Fibroblast of skin of left biceps (primary cell): ENCODE measurements around the gene PGC.
A peak's percentile ranks its signal among the peaks of the same experiment; 100 is the strongest.

Experiments
- DNase-seq, 2 experiments: peaks; one replicate each; pipeline ENCODE4 v3.0.0-alpha.2; 2013; ENCODE audit warnings: low read depth in 2 of 2

The PGC gene

DNA sequence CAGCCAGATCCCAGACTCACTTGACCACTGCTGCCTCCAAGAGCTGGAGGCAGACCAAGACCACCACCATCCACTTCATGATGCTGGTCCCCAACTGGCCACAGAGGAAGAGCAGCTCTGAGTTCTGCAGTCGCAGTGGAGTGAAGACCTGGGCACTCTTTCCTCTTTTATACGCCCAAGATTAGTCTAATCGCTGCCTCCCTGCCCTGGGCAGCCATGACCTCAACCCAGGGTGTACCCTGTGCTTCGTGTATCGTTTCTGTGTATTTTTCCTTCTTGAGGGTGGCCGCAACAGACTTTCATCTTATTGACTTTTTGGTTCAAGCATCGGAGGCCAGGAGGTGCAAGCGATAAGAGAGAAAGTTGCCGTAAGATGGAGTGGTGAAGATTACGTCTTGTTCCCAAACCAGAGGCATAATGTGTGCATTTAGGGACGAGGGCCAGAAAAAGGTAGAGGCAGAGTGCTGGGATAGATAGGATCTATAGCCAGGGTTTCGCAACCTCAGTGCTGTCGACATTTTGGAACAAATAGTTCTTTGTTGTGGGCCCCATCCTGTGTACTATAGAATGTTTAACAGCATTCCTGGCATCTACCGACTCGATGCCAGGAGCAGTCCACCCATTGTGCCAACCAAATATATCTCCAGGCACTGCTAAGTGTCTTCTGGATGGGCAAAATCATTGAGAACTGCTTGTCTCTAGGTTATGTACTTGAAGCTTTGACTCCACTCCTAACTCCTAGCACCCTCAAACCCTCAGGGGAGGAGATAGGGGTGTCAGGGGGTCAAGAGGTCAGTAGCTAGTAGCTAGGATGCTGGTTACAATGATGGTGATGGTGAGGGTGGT is at the start of gene PGC:
TSS of gene PGC (minus strand) at position 142 of the 846 bp plus-strand sequence. CDS start at position 79, 63 bp downstream.
- DNase-seq = no peak

DNA sequence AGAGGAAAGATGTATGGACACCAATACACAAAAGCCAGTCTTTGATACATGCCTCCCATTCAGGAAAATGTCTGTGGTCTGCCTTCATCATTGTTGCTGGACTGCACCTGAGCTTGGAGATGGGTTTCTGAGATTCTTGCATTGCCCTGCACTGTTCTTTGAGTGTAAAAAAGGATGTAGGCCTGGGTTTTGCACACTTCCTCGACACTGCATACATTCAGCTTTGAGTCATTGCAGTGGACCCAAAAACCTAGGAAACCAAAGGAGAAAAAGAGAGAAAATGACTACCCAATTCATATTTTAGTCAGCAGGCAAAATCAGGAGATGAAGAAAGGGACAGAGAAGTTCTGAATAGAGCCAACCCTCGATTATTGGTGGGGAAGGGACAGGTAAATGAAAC is 49.3 kb upstream of the PGC start:
- DNase-seq = no peak

DNA sequence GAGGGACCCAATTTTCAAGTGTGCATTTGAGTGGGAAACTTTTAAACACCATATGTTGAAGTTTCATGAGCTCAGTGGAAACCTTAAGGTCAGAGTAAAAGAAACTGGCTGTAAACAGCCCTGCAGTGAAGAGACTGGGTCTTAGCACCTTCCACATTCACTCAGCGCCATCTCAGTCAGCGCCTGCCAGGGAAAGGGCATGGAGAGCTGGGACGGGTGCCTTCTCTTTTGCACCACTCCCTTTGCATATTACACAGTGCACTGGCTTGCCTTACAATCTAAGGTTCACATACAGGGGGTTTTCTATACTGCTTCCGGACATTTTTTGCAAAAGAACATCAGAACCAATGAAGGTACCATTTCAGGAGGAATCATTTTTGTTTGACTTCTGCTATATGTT is 44.8 kb upstream of the PGC start:
- DNase-seq = no peak

DNA sequence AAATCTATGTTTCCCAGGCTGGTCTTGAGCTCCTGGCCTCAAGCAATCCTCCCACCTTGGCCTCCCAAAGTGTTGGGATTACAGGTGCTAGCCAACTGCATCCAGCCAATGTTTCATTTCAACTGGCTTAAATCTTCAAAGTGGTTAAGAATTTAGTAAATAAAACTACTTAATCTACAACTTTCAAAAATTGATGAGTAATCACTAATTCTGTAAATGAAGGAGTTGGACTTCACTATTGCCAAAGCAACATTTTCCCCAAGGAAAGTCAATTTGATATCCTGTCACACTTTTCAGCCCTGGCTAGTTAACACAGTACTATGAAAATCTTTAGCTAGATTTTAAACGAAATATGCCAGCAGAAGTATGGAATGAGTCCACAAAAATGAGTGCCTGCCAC is 44.1 kb upstream of the PGC start:
- DNase-seq = no peak

DNA sequence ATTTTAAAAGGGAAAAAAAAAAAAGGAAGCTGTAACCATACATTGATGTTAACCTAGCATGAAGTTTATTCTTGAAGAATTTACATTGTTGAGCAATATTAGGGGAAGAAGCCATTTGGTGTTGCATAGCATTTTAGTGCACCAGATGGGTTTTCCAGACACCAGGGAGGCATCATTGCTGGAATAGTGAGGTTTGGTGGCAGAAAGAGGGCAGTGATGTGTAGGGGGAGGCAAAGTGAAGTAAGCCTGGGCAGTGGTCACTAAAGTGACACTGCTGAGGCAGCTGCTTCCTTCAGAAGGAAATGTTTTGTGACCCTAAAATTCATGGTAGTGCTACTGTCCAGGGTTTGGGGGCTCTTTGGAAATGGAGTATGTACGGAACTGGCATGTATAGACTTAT is 42.8 kb upstream of the PGC start:
- no peak for DNase-seq

DNA sequence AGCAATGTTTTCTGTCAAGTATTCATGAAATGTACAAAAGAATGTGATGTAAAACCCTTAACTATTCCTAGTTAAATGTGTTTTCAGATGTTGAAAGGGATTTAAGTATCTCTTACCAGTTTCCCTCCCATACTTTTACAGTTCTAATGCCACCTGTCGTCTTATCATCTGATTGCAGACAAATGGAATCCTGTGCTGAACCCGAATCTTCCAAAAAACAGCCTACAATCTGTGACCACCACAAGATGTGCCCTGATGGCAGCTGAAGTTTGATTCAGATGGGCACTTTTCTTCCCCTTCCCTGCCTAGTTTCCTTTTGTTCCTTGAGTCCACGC is 42.2 kb upstream of the PGC start:
- DNase-seq = no peak

DNA sequence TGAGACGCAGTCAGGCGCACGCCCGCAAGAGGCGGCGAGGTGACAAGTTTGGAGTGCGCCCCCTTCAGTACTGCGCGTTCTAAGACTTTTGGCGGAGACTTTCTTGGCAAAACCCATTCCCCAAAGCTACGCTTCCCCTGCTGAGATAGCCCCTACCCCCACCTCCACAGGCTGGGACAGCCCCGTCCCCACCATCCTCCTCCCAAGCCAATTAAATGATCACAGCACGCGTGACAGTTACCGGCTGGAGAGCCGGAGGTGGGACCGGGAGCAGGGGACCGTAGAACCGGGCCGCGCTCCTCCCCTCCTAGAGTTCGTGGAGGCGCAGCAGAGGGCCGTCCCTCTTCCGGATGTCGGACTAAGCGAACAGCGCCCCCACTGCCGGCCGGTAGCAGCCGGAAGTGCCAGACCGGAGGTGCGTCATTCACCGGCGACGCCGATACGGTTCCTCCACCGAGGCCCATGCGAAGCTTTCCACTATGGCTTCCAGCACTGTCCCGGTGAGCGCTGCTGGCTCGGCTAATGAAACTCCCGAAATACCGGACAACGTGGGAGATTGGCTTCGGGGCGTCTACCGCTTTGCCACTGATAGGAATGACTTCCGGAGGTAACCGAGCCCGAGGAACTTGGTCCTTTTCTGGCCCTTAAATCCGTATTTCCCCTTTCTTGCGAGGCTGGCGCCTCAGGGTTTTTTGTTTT is 40.2 kb upstream of the PGC start, which contains the start of gene TOMM6:
TSS of gene TOMM6 (plus strand) at position 476 of the 699 bp plus-strand sequence. CDS start at position 480, 4 bp downstream.
- peak; percentile 79 to 82 for DNase-seq

DNA sequence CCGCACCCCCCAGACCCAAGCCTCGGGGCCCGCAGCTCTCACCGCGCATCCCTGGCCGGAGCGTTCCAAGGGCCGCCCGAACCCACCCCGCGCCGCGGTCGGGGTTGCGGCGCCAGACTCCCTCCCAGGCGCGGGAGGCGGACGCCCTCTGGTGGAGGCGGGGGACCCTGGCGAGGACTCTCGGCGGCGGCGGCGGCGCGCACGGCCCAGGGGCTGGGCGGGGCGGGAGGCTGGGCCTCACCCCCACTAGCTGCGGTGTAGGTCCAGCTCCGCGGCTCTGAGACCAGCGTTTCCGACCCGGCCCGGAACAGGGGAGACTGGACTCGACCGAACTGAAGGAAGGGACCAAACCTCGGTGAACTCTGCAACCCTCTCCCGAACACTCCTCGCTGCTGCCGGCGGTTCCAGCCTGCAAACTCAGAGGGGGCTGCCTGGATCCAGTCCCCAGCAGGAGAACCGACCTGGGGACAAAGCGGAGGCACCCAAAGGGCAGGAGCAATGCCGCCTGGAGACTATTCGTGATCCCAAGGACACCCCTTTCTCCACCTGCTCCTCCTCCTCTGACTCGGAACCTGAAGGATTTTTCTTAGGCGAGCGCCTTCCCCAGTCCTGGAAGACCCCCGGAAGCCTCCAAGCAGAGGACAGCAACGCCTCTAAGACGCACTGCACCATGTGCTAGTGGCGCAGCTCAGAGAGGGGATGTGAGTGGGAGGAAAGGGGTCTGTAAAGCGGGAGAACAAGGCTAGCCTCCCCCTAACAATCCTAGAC is 39.4 kb upstream of the PGC start:
- DNase-seq = peak; percentile 38 to 40

DNA sequence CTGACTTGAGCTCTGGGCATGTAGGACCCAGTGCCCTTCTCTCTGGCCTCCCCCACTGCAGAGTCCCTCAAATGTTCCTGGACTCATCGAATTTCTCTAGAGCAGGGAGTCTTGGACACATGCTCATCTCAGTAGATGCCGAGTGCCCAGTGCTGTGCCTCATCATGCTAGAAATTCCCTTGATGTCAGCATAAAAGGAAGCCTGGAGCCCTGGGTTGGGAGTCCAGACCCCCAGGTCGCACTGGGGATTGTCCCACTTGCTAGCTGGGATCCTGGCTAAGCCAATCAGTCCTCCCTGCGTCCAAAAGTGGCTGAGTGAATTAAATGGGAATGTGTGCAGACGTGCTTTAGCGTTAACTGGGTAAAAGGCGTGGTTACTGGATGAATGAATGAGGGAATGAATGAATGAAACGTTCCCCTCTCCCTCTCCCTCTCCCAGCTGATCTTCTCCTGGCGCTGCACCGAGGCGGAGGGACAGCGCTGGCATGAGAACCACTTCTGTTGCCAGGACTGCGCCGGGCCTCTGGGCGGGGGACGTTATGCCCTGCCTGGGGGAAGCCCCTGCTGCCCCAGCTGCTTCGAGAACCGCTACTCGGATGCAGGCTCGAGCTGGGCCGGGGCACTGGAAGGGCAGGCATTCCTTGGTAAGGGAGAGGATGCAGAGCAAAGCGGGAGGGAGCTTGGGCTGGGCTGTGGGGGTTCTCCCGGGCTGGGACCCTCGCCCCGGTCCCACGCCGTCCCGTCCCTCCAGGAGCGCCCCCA is 38.7 kb upstream of the PGC start:
- no peak for DNase-seq

DNA sequence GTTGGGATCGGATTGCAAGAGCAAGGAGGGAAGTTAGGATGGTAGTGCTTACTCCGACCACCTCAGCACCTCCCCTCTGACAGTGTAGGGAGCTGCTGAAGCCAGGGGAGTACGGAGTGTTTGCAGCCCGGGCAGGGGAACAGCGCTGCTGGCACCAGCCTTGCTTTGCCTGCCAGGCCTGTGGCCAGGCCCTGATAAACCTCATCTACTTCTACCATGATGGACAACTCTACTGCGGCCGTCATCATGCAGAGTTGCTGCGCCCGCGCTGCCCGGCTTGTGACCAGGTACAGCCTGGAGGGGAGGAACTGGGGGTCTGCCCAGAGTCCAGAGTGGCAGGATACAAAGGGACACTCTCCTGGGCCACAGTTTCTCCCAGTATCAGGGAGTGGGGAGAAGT is 38.1 kb upstream of the PGC start:
- DNase-seq = no peak

DNA sequence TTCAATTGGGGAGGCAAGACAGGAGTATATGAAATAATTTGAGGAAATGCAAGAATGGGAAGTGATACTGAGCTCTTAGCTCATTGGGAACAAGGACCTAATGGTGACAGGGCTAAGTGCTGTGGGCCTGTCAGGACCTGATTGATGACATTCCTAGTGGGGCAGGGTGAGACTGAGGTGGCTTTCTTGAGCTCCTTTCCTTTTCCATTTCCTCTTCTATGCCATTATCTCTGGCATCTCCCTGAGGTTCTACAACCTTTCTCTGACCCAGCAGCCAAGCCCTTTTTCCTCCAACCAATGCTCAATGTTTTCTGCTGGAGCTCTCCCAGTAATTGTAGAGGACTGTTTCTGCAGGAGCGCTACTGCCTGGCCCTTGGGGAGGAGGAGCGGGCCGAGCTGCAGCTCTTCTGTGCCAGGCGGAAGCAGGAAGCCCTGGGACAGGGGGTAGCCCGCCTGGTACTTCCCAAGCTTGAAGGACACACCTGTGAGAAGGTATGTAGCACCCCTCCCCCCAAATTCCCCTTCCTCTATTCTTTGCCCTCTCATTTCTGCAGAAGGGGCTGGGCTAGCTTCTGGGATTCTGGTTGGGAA is 37.5 kb upstream of the PGC start:
- no peak for DNase-seq

DNA sequence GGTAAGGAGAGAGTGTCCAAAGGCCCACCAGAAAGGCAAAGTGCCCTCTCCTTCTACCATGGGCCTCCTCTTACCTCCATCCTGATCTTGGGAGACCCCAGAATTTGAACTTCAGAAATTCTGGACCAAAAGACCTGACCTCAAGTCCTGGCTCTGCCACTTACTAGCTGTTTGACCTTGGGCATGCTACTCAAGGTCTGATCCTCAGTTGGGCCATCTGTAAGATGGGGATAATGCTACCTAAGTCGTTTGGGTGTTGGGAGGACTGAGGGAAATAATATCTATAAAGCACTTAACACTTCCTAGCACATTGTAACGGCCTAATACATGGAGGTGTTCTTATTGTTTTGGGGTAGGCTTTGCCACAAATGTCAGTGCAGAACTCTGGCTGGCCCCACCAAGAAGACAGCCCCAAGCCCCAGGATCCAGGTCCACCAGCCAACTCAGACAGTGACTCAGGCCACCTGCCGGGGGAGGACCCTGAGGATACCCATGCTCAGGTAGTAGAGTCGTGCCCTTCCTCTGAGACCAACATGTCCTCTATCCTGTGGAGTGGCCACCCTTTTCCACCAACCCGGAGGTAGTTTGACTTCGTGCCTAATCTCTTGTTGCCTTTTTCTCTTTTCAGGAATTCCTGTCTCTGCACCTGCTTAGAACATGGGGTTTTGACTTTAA is 36.0 kb upstream of the PGC start:
- DNase-seq = no peak

DNA sequence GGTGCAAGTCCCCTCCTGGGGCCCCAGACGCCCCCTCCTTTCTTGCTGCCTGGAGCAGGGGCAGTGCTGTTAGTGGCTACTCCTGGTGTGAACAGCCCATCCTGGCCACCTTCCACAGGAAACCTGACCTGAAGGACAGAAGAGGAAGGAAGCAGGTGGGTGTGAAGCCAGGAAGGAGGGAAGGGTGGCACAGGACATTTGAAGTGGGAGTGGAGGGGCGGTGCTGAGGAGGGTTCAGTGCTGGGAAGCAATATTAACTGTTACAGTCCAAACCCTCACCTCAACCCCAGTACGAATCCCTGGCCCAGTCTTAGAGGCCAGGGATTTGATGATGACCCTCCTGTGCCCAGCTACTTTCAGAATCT is 34.2 kb upstream of the PGC start:
- no peak for DNase-seq

DNA sequence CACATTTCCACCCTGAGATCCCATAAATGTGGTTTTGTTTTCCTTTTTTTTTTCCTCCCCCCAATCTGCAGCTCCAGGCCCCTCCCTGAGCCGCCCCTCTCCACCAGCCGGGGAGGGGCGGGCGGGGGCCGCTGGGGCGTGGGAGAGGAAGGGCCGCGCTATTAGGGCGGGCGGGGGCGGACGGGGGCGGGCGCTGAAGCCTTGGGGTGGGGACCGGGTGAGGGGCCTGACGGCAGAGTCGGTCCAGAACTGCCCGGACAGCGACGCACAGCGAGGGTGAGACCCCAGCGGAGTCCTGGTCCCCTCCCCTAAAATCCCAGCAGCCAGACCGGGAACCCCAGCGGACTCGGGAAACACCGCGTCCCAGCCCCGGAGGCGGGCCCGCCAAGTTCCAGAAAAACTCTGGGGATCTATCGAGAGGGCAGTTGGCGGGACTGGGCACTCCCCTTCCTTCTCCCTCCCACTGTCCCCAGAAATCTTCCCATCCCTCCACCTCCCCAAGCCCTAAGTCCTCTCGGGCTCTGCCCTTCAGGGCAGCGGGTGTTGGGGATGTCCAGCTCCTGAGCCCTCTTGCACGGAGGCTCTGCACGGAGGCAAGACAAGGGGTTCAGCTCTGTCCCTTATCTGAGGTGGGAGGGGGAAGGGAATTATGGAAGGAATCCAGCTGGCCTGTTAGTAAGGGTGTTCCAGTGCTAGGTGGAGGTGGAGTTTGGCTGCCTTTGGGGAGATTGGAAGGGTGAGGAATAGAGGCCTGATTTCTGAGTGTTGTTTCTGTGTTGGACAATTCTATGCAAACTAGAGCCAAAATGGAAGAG is 33.6 kb upstream of the PGC start, which contains the start of gene PRICKLE4:
TSS of gene PRICKLE4 (plus strand) at position 232 of the 815 bp plus-strand sequence. CDS start 2,692 bp downstream, outside the sequence.
- DNase-seq = no peak

DNA sequence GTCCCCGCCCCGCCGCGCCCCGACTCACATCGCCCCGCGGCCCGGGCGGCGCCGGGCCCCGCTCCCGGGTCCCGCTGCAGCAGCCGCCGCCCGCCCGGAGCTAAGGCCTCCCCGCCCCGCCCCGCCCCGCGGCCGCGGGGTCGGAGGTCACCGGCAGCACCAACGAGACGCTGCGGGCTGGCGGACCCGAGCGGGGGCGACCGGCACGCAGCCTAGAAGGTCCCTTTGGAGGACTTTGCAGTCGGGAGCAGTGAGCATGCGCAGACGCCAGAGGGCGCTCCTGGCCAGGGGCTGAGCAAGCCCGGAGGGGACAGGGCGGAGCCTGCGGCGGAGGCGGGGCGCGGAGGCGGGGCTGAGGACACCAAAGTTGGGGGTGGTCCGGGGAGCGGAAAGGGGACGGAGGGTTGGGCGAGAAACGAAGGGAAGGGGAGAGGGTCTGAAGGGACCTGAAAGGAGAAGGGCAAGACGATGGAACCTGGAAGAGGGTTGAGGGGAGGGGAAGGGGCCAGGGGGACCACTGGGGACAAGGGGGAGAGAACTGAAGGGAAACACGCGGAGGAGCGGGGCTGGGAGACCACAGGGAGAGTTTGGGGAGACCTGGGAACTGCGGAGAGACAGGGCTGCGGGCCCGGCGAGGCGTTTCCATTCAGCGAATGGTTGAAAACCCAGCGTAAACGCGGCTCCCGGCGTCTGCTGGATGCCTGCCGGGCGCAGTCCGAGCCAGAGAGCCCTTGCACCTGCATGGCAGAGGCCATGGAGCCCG is 32.8 kb upstream of the PGC start, which contains the start of gene FRS3:
TSS of gene FRS3 (minus strand) at position 113 of the 763 bp plus-strand sequence. CDS start 2,913 bp downstream, outside the sequence.
- DNase-seq = peak; percentile 75 to 77

DNA sequence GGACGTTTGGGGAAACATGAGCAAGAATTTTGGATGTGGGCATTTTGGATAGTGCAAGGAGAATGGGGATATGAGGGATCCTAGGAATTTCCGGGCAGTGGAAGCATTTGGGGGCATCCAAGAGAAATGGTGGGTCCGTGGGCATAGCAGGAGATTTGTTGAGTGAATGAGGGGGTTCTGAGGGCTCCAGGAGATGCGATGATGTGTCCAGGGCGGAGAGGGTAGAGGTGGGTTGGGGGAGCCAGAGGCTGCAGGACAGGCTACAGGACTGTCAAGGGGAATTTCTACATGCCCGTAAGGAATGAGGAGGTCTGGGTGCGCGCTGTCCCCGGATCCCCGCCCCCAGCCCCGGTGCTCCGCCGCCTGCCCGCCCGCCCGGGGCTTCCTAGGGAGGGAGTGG is 32.1 kb upstream of the PGC start:
- no peak for DNase-seq

DNA sequence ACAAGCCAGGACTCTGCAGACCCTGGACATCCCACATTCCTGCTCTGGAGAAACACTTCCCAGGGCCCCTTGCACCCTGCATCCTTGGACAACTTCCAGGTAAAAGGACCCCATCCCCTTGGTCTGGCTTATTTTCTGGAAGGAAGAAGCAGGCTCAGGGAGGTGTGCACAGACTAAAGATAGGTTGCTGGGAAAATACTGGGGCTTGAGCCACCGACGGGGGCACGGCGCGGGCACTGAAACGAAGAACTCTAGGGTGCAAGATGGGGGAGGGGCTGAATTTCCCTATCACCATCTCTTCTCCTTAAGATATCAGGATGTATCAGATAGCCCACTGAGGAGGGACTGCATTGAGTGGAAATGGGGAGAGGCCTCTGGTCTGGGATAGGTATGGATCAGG is 31.7 kb upstream of the PGC start:
- DNase-seq = no peak

DNA sequence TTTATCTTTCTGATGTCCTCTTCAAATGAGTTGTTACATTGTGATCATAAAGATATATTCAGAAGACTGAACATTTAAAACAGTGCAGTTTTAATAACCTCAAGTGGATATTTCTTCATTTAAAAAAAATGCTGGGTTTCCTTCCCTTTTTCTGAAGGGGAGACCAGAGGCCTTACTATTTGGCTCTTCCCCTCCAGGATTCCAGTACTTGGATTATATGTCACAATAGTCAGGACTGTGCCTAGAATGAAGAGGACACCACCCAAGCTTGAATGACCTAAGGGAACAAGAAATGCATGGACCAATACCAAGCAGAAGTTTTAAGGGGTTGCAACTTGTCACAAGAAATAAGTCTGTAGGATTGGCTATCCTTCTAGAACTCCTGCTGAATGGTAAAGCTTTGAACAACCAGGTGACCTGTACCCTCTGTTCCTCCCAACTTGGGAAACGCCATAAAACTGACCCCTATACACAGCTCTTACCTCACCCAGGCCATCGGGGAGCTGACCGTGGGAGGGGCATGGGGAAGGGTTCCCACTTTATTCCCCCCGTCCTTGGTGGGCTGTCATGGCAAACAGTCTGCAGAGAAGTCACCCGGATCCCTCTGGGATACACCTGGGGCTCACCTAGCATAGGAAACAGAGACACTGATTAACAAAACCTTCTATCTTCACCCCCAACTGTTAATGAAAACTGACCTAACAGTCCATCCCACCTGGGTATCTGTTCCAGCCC is 30.5 kb upstream of the PGC start:
- DNase-seq = no peak
